Retinal pigment epithelial cell (primary cell): ENCODE data around the gene ZNF236.

Source experiments
- DNase-seq: peaks from one replicate; pipeline ENCODE4 v3.0.0-alpha.2; 2010; ENCODE audit warnings: low read depth
- H3K4me3 ChIP-seq: 2 replicates; pipeline ENCODE4 v1.5.1; 2011; ENCODE audit warnings: mild to moderate bottlenecking, low read length, control low read depth, moderate library complexity
- CTCF ChIP-seq: conservative IDR thresholded peaks from 2 replicates; pipeline ENCODE4 v1.5.1; 2011; ENCODE audit warnings: low read depth, low read length, control low read depth, inconsistent platforms

The ZNF236 gene

GRCh38 chr18:76955524-76956170 is 133.3 kb downstream of the ZNF236 start:
- no peak for DNase-seq
- H3K4me3 ChIP-seq, result no peak overlapping the region
- TF ChIP-seq CTCF, result no peak

- DNase-seq, result no peak
- no peak for TF ChIP-seq CTCF
- no peak overlapping the region for H3K4me3 ChIP-seq
Measured at GRCh38 chr18:76956648-76957047, 134.3 kb downstream of the ZNF236 start.

- DNase-seq, result no peak
- no peak overlapping the region for H3K4me3 ChIP-seq
- TF ChIP-seq CTCF, result no peak
Measured at GRCh38 chr18:76957384-76958355, 135.3 kb downstream of the ZNF236 start.

- TF ChIP-seq CTCF, result no peak
- DNase-seq, result no peak
- no peak overlapping the region for H3K4me3 ChIP-seq
Measured at GRCh38 chr18:76958692-76959341, 136.5 kb downstream of the ZNF236 start.

GRCh38 chr18:76959605-76960004 is 137.2 kb downstream of the ZNF236 start:
- DNase-seq, result no peak
- H3K4me3 ChIP-seq, result no peak overlapping the region

GRCh38 chr18:76960528-76961035 is 138.2 kb downstream of the ZNF236 start:
- no peak for DNase-seq
- no peak overlapping the region for H3K4me3 ChIP-seq
- no peak for TF ChIP-seq CTCF

More at GRCh38 chr18:76959605-76960004, 137.2 kb downstream of the ZNF236 start:
- no peak for TF ChIP-seq CTCF
